Prostate gland (tissue), 2 donors: ENCODE measurements around the gene OXCT2. TPM values are rescaled to one million over a fixed set of nuclear protein-coding genes. Genes with fewer than 3 reads are reported as not detected.

ENCODE experiments used
- small RNA-seq, 2 donors: library from RNA; depleted of rRNA; stranded (forward); fragments of <200 nt; gene quantifications; one replicate each; pipeline ENCODE3, GENCODE V24; 2016
- total RNA-seq, 2 donors: library from RNA; depleted of rRNA; stranded (reverse); fragments of >200 nt; gene quantifications; one replicate each; pipeline ENCODE4 v1.1.0, GENCODE V29; 2016

Gene OXCT2
- total RNA-seq, 2 donors from 2014 or later: 1.0 to 4.9 TPM

Small RNAs within 50 kb of the gene (small RNA-seq; reads per million reads assigned to genes)
- 0 reads per million in 2 donors for gene AL033527.1
- 0 reads per million in 2 donors for gene RNU7-121P

Other genes with a start within 250 kb of the OXCT2 start
- gene PABPC4, start 194.6 kb downstream of the OXCT2 start, total RNA-seq: 100 to 1,000 TPM in 1 of 2 donors, 10 to 100 TPM in 1; 71.4 to 345 TPM
- gene HEYL, start 131.7 kb downstream of the OXCT2 start, total RNA-seq: 10 to 100 TPM in 1 of 2 donors, 1 to 10 TPM in 1; 2.6 to 51.9 TPM
- under 1 TPM in 1 of 2 donors, not detected in 1; 0.91 TPM for gene NT5C1A, start 99.2 kb downstream of the OXCT2 start, total RNA-seq
- 1 to 10 TPM in 1 of 2 donors, not detected in 1; 4.9 TPM for gene HPCAL4, start 79.9 kb downstream of the OXCT2 start, total RNA-seq
- 10 to 100 TPM; 57.2 to 60.2 TPM for gene PPIE, start 32.5 kb downstream of the OXCT2 start, total RNA-seq
- gene BMP8B, start 17.5 kb upstream of the OXCT2 start, total RNA-seq: 1 to 10 TPM in 1 of 2 donors, under 1 TPM in 1; 0.77 to 4.7 TPM
- gene TRIT1, start 112.2 kb upstream of the OXCT2 start, total RNA-seq: 10 to 100 TPM; 23.2 to 35.5 TPM
- 10 to 100 TPM; 14.5 to 19.7 TPM for gene MYCL, start 130.6 kb upstream of the OXCT2 start, total RNA-seq
- gene MFSD2A, start 183.8 kb upstream of the OXCT2 start, total RNA-seq: 100 to 1,000 TPM in 1 of 2 donors, 1 to 10 TPM in 1; 1.1 to 135 TPM